Lower lobe of right lung (tissue), 2 donors: ENCODE results near the gene ARHGAP24. TPM values are rescaled to one million over a fixed set of nuclear protein-coding genes. Genes with fewer than 3 reads are reported as not detected.

ENCODE experiments used
- ATAC-seq, 2 donors: fragments of 200-7000 bp; cut with Tn5 transposase; one replicate each; pipeline ENCODE4 v1.9.1; 2020 to 2022; ENCODE audit warnings: mild to moderate bottlenecking in 2 of 2, moderate library complexity in 2 of 2
- DNase-seq: peaks from one replicate; pipeline ENCODE4 v3.0.0-alpha.2; 2020
- H3K27ac ChIP-seq: fragments of 200-600 bp; one replicate; pipeline ENCODE4 v1.8.0; 2022
- H3K27me3 ChIP-seq: fragments of 200-600 bp; one replicate; pipeline ENCODE4 v1.8.0; 2022; ENCODE audit warnings: low read depth
- H3K36me3 ChIP-seq: fragments of 200-600 bp; one replicate; pipeline ENCODE4 v1.8.0; 2022; ENCODE audit warnings: mild to moderate bottlenecking
- H3K4me1 ChIP-seq: fragments of 200-600 bp; one replicate; pipeline ENCODE4 v1.8.0; 2022
- H3K4me3 ChIP-seq: fragments of 200-600 bp; one replicate; pipeline ENCODE4 v1.8.0; 2022; ENCODE audit warnings: mild to moderate bottlenecking
- H3K9me3 ChIP-seq: fragments of 200-600 bp; one replicate; pipeline ENCODE4 v1.8.0; 2022
- intact Hi-C: fragments of 100-400 bp; cut with DNase I; formaldehyde crosslinking; loops from one replicate; pipeline ENCODE4 v1.11.0; 2022
- total RNA-seq: library from RNA; stranded (reverse); fragmentation: NEBNext Ultra II Directional; extraction: Animal tissue kit (Norgen Biotek cat#: 25700); gene quantifications from one replicate; pipeline ENCODE4 v1.2.1, GENCODE V29; 2021
- TF ChIP-seq, protein P1 (sequence below): fragments of 200-600 bp; IDR thresholded peaks from one replicate; pipeline ENCODE4 v1.8.0; 2022; ENCODE audit warnings: antibody characterized with exemption, mild to moderate bottlenecking
- donor health status: DM: no; HTN: yes; CAD: no; lungs with severe emphysema.

The ARHGAP24 gene
- total RNA-seq, 1 donor from 2014 or later: 28.7 TPM

DNA sequence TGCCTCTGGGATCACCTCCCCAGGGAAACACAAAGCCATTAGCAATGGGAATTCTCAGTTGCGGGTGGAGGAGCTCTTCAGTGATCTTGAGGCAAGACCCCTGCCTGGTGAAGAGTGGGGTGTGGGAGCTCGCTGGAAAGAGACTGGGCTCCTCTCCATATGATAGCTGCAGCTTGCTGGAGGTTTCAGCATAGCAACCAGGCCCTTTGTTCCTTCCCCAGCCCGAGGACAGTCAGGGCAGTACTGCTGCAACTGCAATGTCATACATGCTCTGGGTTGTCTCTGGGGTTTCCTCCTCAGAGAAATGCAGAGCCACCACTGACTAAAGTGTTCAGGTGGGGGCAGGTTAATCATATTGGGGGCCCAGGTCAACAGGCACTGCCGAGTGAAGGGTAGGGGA is 81.3 kb downstream of the ARHGAP24 start:
- intact Hi-C loops: no loop called here
- H3K4me3 ChIP-seq: no peak overlapping the region
- peak; percentile 41 to 44 for ATAC-seq

DNA sequence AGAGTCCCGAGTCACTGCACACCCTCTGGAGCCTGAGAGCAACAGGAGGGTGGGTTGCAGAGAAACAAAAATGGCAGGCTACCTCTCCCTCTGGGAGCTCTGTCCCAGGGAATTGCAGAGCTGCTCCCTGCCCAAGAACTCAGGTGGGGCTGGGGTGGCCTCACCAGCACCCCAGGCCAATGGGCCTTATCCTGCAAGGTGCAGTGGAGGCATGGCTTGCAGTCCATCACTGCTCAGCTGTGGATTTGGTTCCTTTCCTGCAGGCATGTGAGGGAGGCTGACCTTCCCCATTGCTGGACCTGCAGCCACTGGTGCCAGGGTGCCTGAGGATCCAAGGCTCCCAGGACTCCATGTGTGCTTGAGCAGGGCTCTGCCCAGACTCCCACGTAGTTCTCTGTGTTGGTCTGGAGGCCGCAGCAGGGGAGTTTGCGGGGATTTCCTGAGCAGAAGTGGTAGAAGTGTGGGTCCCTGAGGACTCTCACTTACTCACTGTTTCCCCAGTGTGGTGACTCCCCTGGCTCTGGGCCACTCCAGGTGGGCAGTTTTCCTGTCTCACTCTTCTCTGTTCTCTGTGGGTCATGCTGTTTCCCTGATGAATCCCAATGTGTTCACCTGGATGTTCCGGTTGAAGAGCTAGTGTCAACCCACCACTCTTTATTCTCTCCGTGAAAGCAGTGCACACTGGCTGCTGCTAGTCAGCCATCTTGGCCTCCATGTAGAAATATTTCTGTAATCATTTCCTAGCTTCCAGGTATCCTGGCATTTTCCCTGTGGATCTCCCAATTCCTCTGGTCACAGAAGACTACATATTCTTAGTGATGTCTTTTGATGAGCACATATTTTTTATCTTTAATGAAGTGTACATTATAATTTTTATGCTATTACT is 82.3 kb downstream of the ARHGAP24 start:
- Histone ChIP-seq H3K27ac (no peak overlapping the region), H3K4me3 (no peak overlapping the region), H3K27me3 (no peaks in the 10 kb centered on the region), H3K36me3 (no peaks in the 10 kb centered on the region), H3K4me1 (peaks cover 3% of the 10 kb centered on the region), H3K9me3 (peaks cover 7% of the 10 kb centered on the region)
- peak; percentile 21 to 33 for ATAC-seq
- no peak for DNase-seq
- intact Hi-C loops: no loop called here
- TF ChIP-seq, protein P1, sequence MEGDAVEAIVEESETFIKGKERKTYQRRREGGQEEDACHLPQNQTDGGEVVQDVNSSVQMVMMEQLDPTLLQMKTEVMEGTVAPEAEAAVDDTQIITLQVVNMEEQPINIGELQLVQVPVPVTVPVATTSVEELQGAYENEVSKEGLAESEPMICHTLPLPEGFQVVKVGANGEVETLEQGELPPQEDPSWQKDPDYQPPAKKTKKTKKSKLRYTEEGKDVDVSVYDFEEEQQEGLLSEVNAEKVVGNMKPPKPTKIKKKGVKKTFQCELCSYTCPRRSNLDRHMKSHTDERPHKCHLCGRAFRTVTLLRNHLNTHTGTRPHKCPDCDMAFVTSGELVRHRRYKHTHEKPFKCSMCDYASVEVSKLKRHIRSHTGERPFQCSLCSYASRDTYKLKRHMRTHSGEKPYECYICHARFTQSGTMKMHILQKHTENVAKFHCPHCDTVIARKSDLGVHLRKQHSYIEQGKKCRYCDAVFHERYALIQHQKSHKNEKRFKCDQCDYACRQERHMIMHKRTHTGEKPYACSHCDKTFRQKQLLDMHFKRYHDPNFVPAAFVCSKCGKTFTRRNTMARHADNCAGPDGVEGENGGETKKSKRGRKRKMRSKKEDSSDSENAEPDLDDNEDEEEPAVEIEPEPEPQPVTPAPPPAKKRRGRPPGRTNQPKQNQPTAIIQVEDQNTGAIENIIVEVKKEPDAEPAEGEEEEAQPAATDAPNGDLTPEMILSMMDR: no peak

More for the DNA sequence above, 81.3 kb downstream of the ARHGAP24 start:
- H3K27ac ChIP-seq: no peak overlapping the region
- TF ChIP-seq, protein P1: no peak
- DNase-seq: no peak
- no peaks in the 10 kb centered on the region for H3K27me3 ChIP-seq
- H3K9me3 ChIP-seq: peaks cover 7% of the 10 kb centered on the region
- peaks cover 3% of the 10 kb centered on the region for H3K4me1 ChIP-seq
- no peaks in the 10 kb centered on the region for H3K36me3 ChIP-seq

GRCh38 chr4:85565761-85566480 is 91.0 kb downstream of the ARHGAP24 start:
- H3K9me3 ChIP-seq: no peaks in the 10 kb centered on the region
- H3K4me3 ChIP-seq: no peak overlapping the region
- TF ChIP-seq, protein P1: no peak
- DNase-seq: no peak
- intact Hi-C loops: no loop called here
- no peak for ATAC-seq
- no peaks in the 10 kb centered on the region for H3K4me1 ChIP-seq
- H3K27ac ChIP-seq: no peak overlapping the region
- no peaks in the 10 kb centered on the region for H3K36me3 ChIP-seq
- H3K27me3 ChIP-seq: no peaks in the 10 kb centered on the region

GRCh38 chr4:85569730-85570299 is 94.9 kb downstream of the ARHGAP24 start:
- DNase-seq (no peak), ATAC-seq (no peak)
- Histone ChIP-seq H3K4me1 (no peaks in the 10 kb centered on the region), H3K27ac (no peak overlapping the region), H3K27me3 (no peaks in the 10 kb centered on the region), H3K36me3 (no peaks in the 10 kb centered on the region), H3K9me3 (no peaks in the 10 kb centered on the region), H3K4me3 (no peak overlapping the region)
- intact Hi-C loops: no loop called here
- TF ChIP-seq, protein P1: no peak

GRCh38 chr4:85570388-85570787 is 95.4 kb downstream of the ARHGAP24 start:
- Histone ChIP-seq H3K4me3 (no peak overlapping the region), H3K9me3 (no peaks in the 10 kb centered on the region), H3K4me1 (no peaks in the 10 kb centered on the region), H3K36me3 (no peaks in the 10 kb centered on the region), H3K27me3 (no peaks in the 10 kb centered on the region), H3K27ac (no peak overlapping the region)
- intact Hi-C loops: no loop called here
- DNase-seq (no peak), ATAC-seq (no peak)
- TF ChIP-seq, protein P1: no peak
